SJCRH30 (cell line): Measurements from ENCODE around the gene TMC2. TPM values are rescaled to one million over a fixed set of nuclear protein-coding genes. Genes with fewer than 3 reads are reported as not detected.

ENCODE experiments used
- DNase-seq, 2 experiments: peaks; one replicate each; pipeline ENCODE4 v3.0.0-alpha.2; 2015 to 2020
- H3K27ac ChIP-seq: fragments of 250-450 bp; sonication (Bioruptor Pico); 2 replicates; pipeline ENCODE4 v1.5.1; 2020; ENCODE audit warnings: mild to moderate bottlenecking, moderate library complexity
- H3K27me3 ChIP-seq: fragments of 250-450 bp; sonication (Bioruptor Pico); 2 replicates; pipeline ENCODE4 v1.5.1; 2020; ENCODE audit warnings: mild to moderate bottlenecking, moderate library complexity
- H3K36me3 ChIP-seq: fragments of 250-450 bp; sonication (Bioruptor Pico); 2 replicates; pipeline ENCODE4 v1.5.1; 2020; ENCODE audit warnings: mild to moderate bottlenecking, moderate library complexity
- H3K4me1 ChIP-seq: fragments of 250-450 bp; sonication (Bioruptor Pico); 2 replicates; pipeline ENCODE4 v1.5.1; 2020; ENCODE audit warnings: mild to moderate bottlenecking, moderate library complexity
- H3K4me3 ChIP-seq: fragments of 250-450 bp; sonication (Bioruptor Pico); 2 replicates; pipeline ENCODE4 v1.5.1; 2020; ENCODE audit warnings: mild to moderate bottlenecking, moderate library complexity
- H3K9me3 ChIP-seq: fragments of 250-450 bp; sonication (Bioruptor Pico); replicated peaks from 2 replicates; pipeline ENCODE4 v1.5.1; 2020; ENCODE audit warnings: mild to moderate bottlenecking, moderate library complexity
- total RNA-seq: library from RNA; depleted of rRNA; stranded (reverse); fragments of >200 nt; shearing (Covaris generic); gene quantifications from 2 replicates; pipeline ENCODE4 v1.2.3, GENCODE V29; 2014

Gene TMC2
- total RNA-seq, 1 experiment from 2014 or later: 0.24 TPM

- no peaks in the 10 kb centered on the region for H3K4me1 ChIP-seq
- no peaks in the 10 kb centered on the region for H3K27me3 ChIP-seq
- no peaks in the 10 kb centered on the region for H3K9me3 ChIP-seq
- H3K4me3 ChIP-seq: no peak overlapping the region
- H3K27ac ChIP-seq: no peak overlapping the region
- DNase-seq: no peak
- H3K36me3 ChIP-seq: no peaks in the 10 kb centered on the region
These were observed 49.4 kb downstream of the TMC2 start for GRCh38 chr20:2585811-2586210.

GRCh38 chr20:2593756-2594155, 57.4 kb downstream of the TMC2 start:
- no peaks in the 10 kb centered on the region for H3K4me1 ChIP-seq
- no peak overlapping the region for H3K27ac ChIP-seq
- H3K4me3 ChIP-seq: no peak overlapping the region
- DNase-seq: no peak
- H3K9me3 ChIP-seq: no peaks in the 10 kb centered on the region
- no peaks in the 10 kb centered on the region for H3K36me3 ChIP-seq
- H3K27me3 ChIP-seq: no peaks in the 10 kb centered on the region

- no peak for DNase-seq
- Histone ChIP-seq H3K4me3 (no peak overlapping the region), H3K9me3 (no peaks in the 10 kb centered on the region), H3K27me3 (no peaks in the 10 kb centered on the region), H3K4me1 (peaks cover 6% of the 10 kb centered on the region), H3K36me3 (no peaks in the 10 kb centered on the region), H3K27ac (no peak overlapping the region)
These were observed 58.7 kb downstream of the TMC2 start for GRCh38 chr20:2595076-2595475.

GRCh38 chr20:2596673-2597279, 60.4 kb downstream of the TMC2 start:
- H3K9me3 ChIP-seq: no peaks in the 10 kb centered on the region
- H3K27me3 ChIP-seq: no peaks in the 10 kb centered on the region
- H3K36me3 ChIP-seq: no peaks in the 10 kb centered on the region
- no peak overlapping the region for H3K27ac ChIP-seq
- H3K4me3 ChIP-seq: no peak overlapping the region
- peaks cover 10% of the 10 kb centered on the region for H3K4me1 ChIP-seq
- DNase-seq: no peak

GRCh38 chr20:2599288-2600006, 63.1 kb downstream of the TMC2 start:
- H3K27me3 ChIP-seq: no peaks in the 10 kb centered on the region
- H3K9me3 ChIP-seq: no peaks in the 10 kb centered on the region
- peak; percentile 89 to 95 for DNase-seq
- H3K27ac ChIP-seq: peak overlapping the region; percentile 52
- no peaks in the 10 kb centered on the region for H3K36me3 ChIP-seq
- no peak overlapping the region for H3K4me3 ChIP-seq
- H3K4me1 ChIP-seq: peaks cover 24% of the 10 kb centered on the region

- Histone ChIP-seq H3K27me3 (no peaks in the 10 kb centered on the region), H3K9me3 (no peaks in the 10 kb centered on the region; the same call in 1 of the 2 replicates), H3K4me1 (peaks cover 29% of the 10 kb centered on the region), H3K4me3 (no peak overlapping the region), H3K27ac (no peak overlapping the region), H3K36me3 (no peaks in the 10 kb centered on the region)
- no peak for DNase-seq
These were observed 65.8 kb downstream of the TMC2 start for GRCh38 chr20:2602046-2602735.

GRCh38 chr20:2602746-2603145, 66.4 kb downstream of the TMC2 start:
- Histone ChIP-seq H3K27me3 (no peaks in the 10 kb centered on the region), H3K4me3 (no peak overlapping the region), H3K4me1 (peaks cover 29% of the 10 kb centered on the region), H3K36me3 (no peaks in the 10 kb centered on the region), H3K9me3 (no peaks in the 10 kb centered on the region; the same call in 1 of the 2 replicates), H3K27ac (no peak overlapping the region)
- no peak for DNase-seq

GRCh38 chr20:2603816-2604505, 67.6 kb downstream of the TMC2 start:
- H3K4me1 ChIP-seq: peaks cover 29% of the 10 kb centered on the region
- H3K36me3 ChIP-seq: no peaks in the 10 kb centered on the region
- DNase-seq: no peak
- no peak overlapping the region for H3K27ac ChIP-seq
- H3K27me3 ChIP-seq: no peaks in the 10 kb centered on the region
- no peak overlapping the region for H3K4me3 ChIP-seq
- H3K9me3 ChIP-seq: no peaks in the 10 kb centered on the region; the same call in 1 of the 2 replicates

GRCh38 chr20:2604506-2604835, 68.1 kb downstream of the TMC2 start:
- Histone ChIP-seq H3K4me1 (peaks cover 28% of the 10 kb centered on the region), H3K36me3 (no peaks in the 10 kb centered on the region), H3K4me3 (no peak overlapping the region), H3K27ac (no peak overlapping the region), H3K9me3 (no peaks in the 10 kb centered on the region; the same call in 1 of the 2 replicates), H3K27me3 (no peaks in the 10 kb centered on the region)
- no peak for DNase-seq

- H3K27ac ChIP-seq: no peak overlapping the region
- H3K36me3 ChIP-seq: no peaks in the 10 kb centered on the region
- no peaks in the 10 kb centered on the region; the same call in 1 of the 2 replicates for H3K9me3 ChIP-seq
- H3K4me3 ChIP-seq: no peak overlapping the region
- H3K27me3 ChIP-seq: no peaks in the 10 kb centered on the region
- DNase-seq: no peak
- H3K4me1 ChIP-seq: peaks cover 35% of the 10 kb centered on the region
These were observed 70.2 kb downstream of the TMC2 start for GRCh38 chr20:2606507-2607006.

- no peak overlapping the region for H3K4me3 ChIP-seq
- H3K9me3 ChIP-seq: no peaks in the 10 kb centered on the region; the same call in 1 of the 2 replicates
- no peaks in the 10 kb centered on the region for H3K27me3 ChIP-seq
- peaks cover 38% of the 10 kb centered on the region for H3K4me1 ChIP-seq
- H3K27ac ChIP-seq: peak overlapping the region; percentile 91
- peak; percentile 59 to 68 for DNase-seq
- H3K36me3 ChIP-seq: no peaks in the 10 kb centered on the region
These were observed 74.0 kb downstream of the TMC2 start for GRCh38 chr20:2610326-2610725.

- peaks cover 39% of the 10 kb centered on the region for H3K4me1 ChIP-seq
- no peak overlapping the region for H3K4me3 ChIP-seq
- H3K9me3 ChIP-seq: no peaks in the 10 kb centered on the region; the same call in 1 of the 2 replicates
- no peaks in the 10 kb centered on the region for H3K36me3 ChIP-seq
- peak; percentile 97 to 98 for DNase-seq
- peak overlapping the region; percentile 91 for H3K27ac ChIP-seq
- no peaks in the 10 kb centered on the region for H3K27me3 ChIP-seq
These were observed 74.8 kb downstream of the TMC2 start for GRCh38 chr20:2610941-2611720.

GRCh38 chr20:2612073-2612472, 75.7 kb downstream of the TMC2 start:
- Histone ChIP-seq H3K27ac (peak overlapping the region; percentile 91), H3K4me3 (no peak overlapping the region), H3K9me3 (no peaks in the 10 kb centered on the region; the same call in 1 of the 2 replicates), H3K4me1 (peaks cover 49% of the 10 kb centered on the region), H3K27me3 (no peaks in the 10 kb centered on the region), H3K36me3 (no peaks in the 10 kb centered on the region)
- DNase-seq: peak in 1 of 2 experiments; percentile 50

GRCh38 chr20:2616634-2617033, 80.3 kb downstream of the TMC2 start:
- H3K4me1 ChIP-seq: peaks cover 37% of the 10 kb centered on the region
- no peaks in the 10 kb centered on the region for H3K27me3 ChIP-seq
- H3K9me3 ChIP-seq: peaks cover 9% of the 10 kb centered on the region; the same call in 1 of the 2 replicates
- no peaks in the 10 kb centered on the region for H3K36me3 ChIP-seq
- no peak overlapping the region for H3K4me3 ChIP-seq
- peak; percentile 73 to 83 for DNase-seq
- H3K27ac ChIP-seq: peak overlapping the region; percentile 77
